ENCODE measurements around the gene CHP1. TPM values are rescaled to one million over a fixed set of nuclear protein-coding genes. Genes with fewer than 3 reads are reported as not detected.
A peak's percentile ranks its signal among the peaks of the same experiment; 100 is the strongest.
"Not testable (repeated sequence)": the region's sequence is repeated elsewhere in the genome, so short reads cannot be mapped to it uniquely, and the experiment has no call there.

CHP1 gene
- total RNA-seq, 1 experiment from 2014 or later: 85.6 TPM

GRCh38 chr15:41291065-41291631 lies 60.1 kb downstream of the CHP1 start:
- DNase-seq (ENCODE audit: low read depth): no peak

DNA sequence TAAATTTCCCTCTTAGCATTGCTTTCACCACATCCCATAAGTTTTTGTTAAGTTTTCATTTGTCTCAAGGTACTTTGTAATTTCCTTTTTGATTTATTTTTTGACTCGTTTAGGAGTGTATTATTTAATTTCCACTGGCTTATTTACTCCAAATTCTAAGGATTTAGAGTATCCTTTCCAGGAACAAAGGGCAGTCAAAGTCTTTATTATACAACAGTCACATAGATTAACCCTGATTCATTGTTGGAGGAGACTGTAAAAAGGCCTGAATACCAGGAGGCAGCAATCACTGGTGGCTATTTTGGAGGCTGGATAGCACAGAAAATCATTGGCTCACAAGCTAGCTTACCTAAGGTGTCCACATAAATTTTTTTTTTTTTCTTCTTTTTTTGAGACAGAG lies 61.5 kb downstream of the CHP1 start:
- DNase-seq (ENCODE audit: low read depth): no peak

DNA sequence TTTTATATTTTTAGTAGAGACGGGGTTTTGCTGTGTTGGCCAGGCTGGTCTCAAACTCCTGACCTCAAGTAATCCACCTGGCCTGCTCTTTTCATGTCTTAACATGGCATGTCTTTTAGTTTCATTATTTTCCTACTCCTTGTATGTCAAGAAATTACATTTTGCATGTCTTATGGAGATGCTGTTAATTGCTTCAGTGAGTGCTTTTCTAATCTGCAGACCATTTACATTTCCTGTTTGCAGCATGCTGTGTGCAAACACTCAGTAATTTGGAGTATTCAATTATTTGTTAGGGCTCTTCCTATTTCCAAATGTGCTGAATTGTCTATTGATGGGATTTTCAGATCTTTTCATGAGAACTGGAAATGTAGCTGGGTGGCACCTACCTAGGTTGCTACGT lies 70.1 kb downstream of the CHP1 start:
- not testable (repeated sequence) for DNase-seq (ENCODE audit: low read depth)

DNA sequence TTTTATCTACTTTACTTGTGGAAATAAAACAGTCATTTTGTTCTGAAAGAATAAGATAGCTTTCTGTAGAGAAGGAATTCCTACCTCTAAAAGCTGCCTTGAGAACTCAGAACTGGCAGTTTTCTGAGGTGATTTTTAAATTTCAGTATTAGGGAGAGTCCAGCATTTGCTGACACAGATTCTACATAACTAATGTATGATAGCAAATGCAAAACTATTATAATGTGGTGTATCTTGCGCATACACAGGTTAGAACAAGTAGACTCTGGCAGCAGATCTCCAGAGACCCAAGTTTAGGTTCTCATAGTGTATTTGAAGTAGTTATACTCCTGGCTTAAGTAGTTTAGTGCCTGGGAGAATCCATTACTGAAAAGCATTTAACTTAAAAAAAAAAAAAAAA lies 70.5 kb downstream of the CHP1 start:
- DNase-seq (ENCODE audit: low read depth): no peak

- no peak for DNase-seq (ENCODE audit: low read depth)
Measured at GRCh38 chr15:41304149-41304770, 73.2 kb downstream of the CHP1 start.

- DNase-seq (ENCODE audit: low read depth): no peak
Measured at GRCh38 chr15:41307679-41308078, 76.6 kb downstream of the CHP1 start.

- DNase-seq (ENCODE audit: low read depth): peak; percentile 46
Measured at GRCh38 chr15:41309226-41309905, 78.3 kb downstream of the CHP1 start.

- DNase-seq (ENCODE audit: low read depth): not testable (repeated sequence)
Measured at GRCh38 chr15:41320805-41321330, 89.8 kb downstream of the CHP1 start.

GRCh38 chr15:41323611-41324010 lies 92.5 kb downstream of the CHP1 start:
- DNase-seq (ENCODE audit: low read depth): no peak

GRCh38 chr15:41331281-41331680 lies 100.2 kb downstream of the CHP1 start:
- DNase-seq (ENCODE audit: low read depth): no peak

Other genes with a start within 250 kb of the CHP1 start
- 16.7 and 17.1 TPM in 2 replicates for gene INO80, start 115.0 kb upstream of the CHP1 start, total RNA-seq (2014; rRNA removed)
- not detected in 2 replicates for gene EXD1, start 511 bp upstream of the CHP1 start, total RNA-seq (2014; rRNA removed)
- gene OIP5, start 101.3 kb downstream of the CHP1 start, total RNA-seq (2014; rRNA removed): 17.3 and 19.5 TPM in 2 replicates
- 161 and 169 TPM in 2 replicates for gene NUSAP1, start 101.6 kb downstream of the CHP1 start, total RNA-seq (2014; rRNA removed)
- gene NDUFAF1, start 171.2 kb downstream of the CHP1 start, total RNA-seq (2014; rRNA removed): 26.6 and 35.5 TPM in 2 replicates
- 23.8 and 34.6 TPM in 2 replicates for gene RTF1, start 185.8 kb downstream of the CHP1 start, total RNA-seq (2014; rRNA removed)